GM18873 (cell line): ENCODE measurements around the gene COLQ.
"Not testable (repeated sequence)": the region's sequence is repeated elsewhere in the genome, so short reads cannot be mapped to it uniquely, and the experiment has no call there.

Experiments used
- ATAC-seq: cut with Tn5 transposase; IDR thresholded peaks from one replicate; pipeline ENCODE4 v1.9.1; 2021; ENCODE audit warnings: mild to moderate bottlenecking, moderate library complexity, moderate number of reproducible peaks; ENCODE audit not compliant: unreplicated experiment, low FRiP score

COLQ gene

GRCh38 chr3:15521573-15521965 lies at the start of gene COLQ:
COLQ (minus strand) TSS chr3:15521706; CDS start chr3:15521625, 81 bp downstream.
- no peak for ATAC-seq

- ATAC-seq = no peak
These were observed 41.7 kb upstream of the COLQ start for GRCh38 chr3:15563190-15563589.

DNA sequence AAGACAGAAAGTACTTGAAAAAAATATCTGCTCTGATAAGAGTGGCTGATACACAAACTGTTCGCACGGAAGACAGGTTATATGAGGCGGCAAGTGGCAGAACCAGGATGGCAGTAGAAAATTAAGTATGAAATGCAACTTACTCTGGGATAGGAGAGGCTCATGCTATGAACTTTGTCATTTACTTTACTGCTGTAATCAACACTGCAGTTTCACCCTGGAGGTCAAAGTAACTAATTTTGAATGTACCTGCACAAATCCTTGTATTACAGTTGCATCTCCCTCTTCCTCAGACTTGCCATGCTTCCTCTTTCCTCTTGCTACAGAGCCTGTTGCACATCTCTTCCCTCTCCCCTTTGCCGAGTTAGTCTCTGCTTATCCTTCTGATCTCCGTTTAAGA lies 41.1 kb upstream of the COLQ start:
- no peak for ATAC-seq

DNA sequence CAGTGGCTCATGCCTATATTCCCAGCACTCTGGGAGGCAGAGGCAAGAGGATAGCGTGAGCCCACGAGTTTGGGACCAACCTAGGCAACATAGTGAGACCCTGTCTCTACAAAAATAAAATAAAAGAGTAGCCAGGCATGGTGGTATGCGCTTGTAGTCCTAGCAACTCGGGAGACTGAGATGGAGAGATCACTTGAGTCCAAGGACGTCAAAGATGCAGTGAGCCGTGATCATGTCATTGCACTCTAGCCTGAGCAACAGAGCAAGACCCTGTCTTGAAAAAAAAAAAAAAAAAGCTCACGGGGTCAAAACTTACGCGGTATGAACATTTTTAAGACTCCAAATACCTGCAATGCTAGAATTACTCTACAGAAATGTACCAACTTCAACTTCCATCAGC lies 37.1 kb upstream of the COLQ start:
- ATAC-seq = no peak

DNA sequence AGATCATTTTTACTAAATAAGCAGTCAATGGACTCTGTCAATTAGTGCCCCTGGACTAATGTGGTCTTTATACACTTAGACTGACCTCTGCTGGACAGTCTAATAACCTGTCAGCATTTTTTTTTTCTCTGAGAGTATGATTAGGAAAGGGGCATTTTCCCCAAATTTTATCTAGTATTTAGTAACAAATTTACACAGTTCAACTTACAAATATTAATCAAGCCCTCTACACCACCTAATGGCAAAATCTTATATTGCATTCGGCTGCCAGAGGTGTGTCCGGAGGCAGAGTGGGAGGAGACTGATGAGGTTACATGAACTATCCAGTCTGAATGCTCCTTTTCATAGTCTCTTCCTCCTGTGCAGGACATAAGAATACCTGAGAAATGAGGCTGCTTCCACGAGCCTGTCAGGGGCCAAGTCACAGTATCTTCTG lies 36.0 kb upstream of the COLQ start:
- peak; percentile 53 for ATAC-seq

DNA sequence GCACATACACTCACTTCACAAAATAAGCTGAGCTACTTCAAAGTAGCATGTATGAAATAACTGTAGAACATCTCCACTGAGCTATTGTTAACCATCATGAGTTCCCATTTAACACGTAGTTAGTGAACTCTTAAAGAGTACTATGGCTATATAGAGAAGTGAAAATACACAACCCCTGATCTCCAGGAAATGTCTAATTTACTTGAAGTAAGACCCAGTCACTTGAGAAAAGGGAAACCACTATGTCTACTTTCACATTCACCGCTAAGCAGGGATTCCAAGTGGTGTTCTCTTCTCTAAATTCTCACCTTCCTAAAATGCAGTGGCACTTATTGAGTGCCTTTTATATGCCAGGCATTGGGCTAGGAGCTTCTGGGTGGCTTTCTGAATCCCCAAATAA lies 35.0 kb upstream of the COLQ start:
- ATAC-seq = peak; percentile 78

DNA sequence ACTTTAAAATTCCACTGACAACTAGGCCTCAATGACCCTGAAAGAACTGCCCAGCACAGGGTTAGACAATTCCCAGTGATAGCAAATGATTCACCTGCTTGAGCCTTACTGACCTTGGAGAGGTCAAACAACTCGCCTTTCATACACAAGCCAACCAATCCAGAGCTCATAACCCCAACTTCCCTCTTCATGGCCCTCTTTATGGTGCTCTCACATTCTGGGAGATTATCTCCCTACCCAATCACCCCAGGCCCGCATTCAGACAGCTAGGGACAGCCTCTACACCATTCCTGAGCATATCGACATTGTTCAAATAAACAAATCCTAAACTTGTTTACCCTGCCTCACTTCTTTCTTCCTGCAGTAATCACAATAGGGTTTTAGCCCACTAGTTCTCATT lies 32.2 kb upstream of the COLQ start:
- no peak for ATAC-seq

- ATAC-seq = no peak
These were observed 30.4 kb upstream of the COLQ start for GRCh38 chr3:15551902-15552301.

GRCh38 chr3:15549846-15550245 lies 28.3 kb upstream of the COLQ start:
- no peak for ATAC-seq

- no peak for ATAC-seq
These were observed 21.1 kb upstream of the COLQ start for GRCh38 chr3:15542614-15543013.

DNA sequence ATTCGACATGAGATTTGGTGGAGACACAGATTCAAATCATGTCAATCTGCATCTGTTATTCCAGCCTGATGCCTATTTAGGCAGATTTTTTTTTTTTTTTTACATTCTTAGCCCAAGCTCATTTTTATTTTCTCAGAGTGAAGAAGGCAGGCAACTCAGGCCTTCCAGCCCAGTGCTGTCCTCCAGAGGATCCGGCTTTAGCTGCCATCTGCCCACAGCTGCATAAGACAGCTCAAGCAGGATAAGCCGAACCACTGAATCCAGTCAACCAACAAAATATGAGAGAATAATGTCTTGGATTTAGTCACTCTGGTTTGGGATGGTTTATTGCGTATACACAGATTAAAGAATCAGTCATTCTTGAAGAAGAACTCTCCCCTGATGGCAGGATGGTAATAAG lies 19.9 kb upstream of the COLQ start:
- no peak for ATAC-seq

DNA sequence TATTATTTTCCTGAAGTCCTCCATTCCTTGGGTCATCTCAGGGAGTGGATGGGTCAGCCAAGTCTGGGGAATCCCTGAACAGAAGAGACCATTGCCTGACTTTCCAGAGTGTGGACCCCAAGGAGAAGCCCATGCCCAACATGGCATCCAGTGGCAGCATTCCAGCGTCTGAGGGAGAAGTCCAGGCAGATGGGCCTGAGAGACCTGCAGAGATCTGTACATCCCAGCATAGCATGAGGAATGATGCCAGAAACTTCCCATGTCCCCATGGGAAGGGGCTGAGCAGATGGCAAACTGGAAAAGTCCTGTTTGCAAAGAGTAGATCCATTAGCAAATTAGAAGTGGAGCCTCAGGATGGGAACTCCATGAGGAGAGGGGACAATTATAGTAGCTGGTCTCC lies 17.6 kb upstream of the COLQ start:
- ATAC-seq = no peak

- no peak for ATAC-seq
These were observed 16.8 kb upstream of the COLQ start for GRCh38 chr3:15538345-15538744.

GRCh38 chr3:15536856-15537255 lies 15.3 kb upstream of the COLQ start:
- ATAC-seq = no peak

DNA sequence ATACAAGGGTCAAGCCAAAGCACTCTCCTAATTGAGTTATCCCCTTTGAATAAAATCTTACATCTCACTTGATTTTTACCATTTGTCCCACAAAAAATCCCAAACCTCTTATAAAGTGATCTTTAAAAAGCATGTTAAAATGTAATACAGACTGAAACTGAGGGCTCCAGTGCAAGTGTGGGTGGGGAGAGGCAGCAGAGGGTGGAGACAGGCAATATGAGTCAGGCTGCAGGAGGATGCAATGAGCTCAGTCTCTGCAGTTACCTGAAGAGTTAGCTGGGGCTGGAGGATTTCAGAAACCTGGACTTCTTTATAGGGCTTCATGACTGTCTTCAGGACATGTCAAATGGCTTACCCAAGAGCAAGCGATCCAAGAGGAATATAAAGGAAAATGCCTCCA lies 14.2 kb upstream of the COLQ start:
- no peak for ATAC-seq

DNA sequence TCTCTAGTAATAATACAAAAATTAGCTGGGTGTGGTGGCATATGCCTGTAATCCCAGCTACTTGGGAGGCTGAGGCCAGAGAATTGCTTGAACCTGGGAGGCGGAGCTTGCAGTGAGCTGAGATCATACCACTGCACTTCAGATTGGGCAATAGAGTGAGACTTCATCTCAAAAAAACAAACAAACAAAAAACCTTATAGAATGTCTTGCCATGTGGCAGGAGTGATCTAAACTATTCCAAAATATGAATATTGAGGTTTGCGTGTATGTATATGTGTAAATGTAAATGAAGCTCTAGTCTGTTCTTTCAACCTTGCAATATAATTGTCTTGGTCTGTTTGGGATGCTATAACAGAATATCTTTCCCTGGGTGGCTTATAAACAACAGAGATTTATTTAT lies 11.1 kb upstream of the COLQ start:
- ATAC-seq = not testable (repeated sequence)

DNA sequence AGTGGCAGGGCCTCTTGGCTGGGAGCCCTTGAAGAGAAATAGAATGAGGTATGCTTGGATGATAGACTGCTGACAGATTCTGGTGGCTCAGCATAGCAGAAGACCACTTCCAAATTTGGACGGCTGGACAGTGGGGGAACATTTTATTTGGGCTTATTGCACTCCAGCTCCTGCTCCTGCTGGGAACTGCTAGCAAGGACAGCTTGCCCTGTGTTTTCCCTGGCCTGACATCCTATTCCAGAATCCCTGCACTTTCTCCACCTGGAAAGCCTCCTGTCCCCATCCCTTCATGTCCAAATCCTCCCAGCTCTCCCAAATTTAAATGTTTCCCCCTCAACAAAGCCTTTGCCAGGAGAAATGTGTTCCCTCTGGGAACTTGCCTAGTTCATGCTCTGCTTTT lies 9.8 kb upstream of the COLQ start:
- ATAC-seq = no peak

DNA sequence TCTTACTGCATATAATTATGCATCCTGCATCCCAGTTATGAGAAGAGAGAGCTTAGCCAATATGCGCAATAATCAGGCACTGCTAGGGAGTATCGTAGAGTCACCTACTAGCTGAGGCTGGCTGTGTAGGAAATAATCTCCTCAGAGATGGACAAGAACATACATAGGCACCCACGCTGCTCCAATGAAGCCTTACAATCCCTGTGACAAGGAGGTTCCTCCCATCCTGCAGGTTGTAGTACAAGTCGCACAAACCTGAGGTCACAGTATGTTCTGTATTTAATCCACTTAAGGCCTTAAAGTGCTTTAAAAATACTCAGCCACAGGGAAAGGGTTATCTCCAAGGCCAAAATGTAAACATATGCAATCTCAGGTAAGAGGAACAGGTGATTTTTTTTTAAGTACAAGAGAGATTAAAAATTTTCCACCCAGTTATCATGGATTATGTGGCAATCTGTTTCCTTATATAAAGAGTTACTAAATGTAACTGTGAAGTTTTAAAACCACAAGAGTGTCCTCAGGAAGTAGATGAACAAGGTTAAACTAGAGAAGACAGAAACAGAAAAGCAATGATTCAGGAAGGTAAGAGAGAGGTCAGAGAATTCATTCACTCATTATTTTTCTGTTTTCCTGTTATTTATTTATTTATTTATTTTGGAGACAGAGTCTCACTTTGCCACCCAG lies 7.5 kb upstream of the COLQ start:
- no peak for ATAC-seq

GRCh38 chr3:15527031-15527459 lies 5.5 kb upstream of the COLQ start:
- no peak for ATAC-seq

GRCh38 chr3:15525790-15526189 lies 4.3 kb upstream of the COLQ start:
- ATAC-seq = no peak

GRCh38 chr3:15523660-15524417 lies 2.3 kb upstream of the COLQ start:
- no peak for ATAC-seq

- ATAC-seq = no peak
These were observed 510 bp upstream of the COLQ start for GRCh38 chr3:15522016-15522415.
